ENCODE measurements around the gene BPHL.
"Not testable (repeated sequence)": the region's sequence is repeated elsewhere in the genome, so short reads cannot be mapped to it uniquely, and the experiment has no call there.

The BPHL gene

DNA sequence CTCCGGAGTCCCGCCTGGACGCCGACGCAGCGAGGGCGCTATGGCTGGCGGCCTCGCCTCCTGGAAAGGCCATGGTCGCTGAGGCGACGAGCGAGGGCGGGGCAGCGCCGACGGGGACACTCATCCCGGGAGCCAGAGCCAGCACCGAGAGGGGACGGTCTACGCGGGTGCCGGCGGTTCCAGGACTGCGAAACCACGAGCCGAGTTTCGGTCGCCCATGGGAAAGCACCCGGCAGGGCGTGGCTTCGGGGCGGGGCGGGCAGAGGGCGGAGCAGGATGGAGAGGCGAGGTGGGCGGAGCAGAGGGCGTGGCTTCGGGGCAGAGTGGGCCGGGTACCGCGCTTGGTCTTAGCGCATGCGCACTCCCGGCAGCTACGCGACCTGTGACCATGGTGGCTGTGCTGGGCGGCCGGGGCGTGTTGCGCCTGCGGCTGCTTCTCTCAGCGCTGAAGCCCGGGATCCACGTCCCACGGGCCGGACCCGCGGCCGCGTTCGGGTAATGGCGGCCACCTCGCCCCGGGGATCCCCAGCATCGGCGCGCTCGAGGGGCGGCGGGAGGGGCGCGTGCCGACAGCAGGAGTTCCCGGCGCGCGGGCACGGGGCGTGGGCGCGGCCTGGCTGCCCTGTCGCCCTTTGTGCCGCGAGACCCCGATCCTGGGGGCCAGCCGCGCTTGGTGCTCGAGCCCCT, at the start of gene BPHL:
TSS of gene BPHL (plus strand) at position 359 of the 687 bp plus-strand sequence. CDS start at position 389, 30 bp downstream.
- DNase-seq = peak; percentile 54

GRCh38 chr6:3071568-3071967, 46.9 kb upstream of the BPHL start:
- DNase-seq = no peak

DNA sequence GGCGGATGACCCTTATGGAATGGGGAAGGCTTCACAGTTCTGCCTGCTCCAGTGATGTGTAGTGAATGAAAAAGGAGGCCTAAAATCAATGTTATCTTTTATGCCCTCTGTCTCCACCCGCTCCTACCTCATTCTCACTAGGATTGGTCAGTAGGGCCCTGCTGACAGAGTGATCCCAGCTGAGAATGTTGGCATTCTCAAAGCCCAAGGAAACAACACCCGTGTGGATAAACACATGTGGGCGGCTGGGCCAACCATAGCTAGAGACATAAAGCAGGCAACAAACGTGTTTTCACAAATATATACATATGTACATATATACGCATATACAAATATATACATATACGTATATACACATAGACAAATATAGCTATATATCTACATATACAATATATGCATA, 45.7 kb upstream of the BPHL start:
- DNase-seq = no peak

GRCh38 chr6:3073382-3073781, 45.1 kb upstream of the BPHL start:
- no peak for DNase-seq

GRCh38 chr6:3075772-3076113, 42.8 kb upstream of the BPHL start:
- DNase-seq = no peak

DNA sequence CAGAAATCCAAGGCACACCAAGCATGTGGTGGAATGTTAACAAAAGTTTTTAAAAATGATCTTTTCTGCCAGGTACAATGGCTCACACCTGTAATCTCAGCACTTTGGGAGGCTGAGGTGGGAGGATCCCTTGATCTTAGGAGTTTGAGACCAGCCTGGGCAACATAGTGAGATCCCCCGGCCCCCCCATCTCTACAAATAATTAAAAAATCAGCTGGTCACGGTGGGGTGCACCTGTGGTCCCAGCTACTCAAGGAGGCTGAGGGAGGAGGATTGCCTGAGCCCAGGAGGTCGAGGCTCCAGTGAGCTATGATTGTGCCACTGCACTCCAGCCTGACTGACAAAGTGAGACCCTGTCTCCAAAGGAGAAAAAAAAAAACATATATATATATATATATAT, 42.2 kb upstream of the BPHL start:
- DNase-seq = no peak

DNA sequence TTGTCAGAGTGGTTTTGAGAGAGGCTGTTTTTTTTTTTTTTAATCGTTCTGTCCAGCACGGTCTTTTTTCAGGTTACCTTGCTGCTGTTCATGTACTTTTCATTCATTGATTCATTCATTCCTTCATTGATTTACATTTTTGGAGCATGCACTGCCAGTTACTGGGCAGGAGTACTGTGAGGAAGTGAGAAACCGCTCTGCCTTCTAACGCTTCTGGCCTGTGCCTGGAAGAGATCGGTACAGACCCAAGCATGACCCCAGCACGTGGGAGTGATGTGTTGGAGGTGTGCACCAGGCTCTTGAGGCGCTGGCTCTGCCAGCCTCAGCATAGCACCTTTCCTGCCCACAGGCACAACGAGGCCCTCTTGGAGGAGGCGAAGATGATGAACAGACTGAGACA, 41.1 kb upstream of the BPHL start:
- no peak for DNase-seq

- DNase-seq = not testable (repeated sequence)
These were observed 39.6 kb upstream of the BPHL start for GRCh38 chr6:3078952-3079351.

DNA sequence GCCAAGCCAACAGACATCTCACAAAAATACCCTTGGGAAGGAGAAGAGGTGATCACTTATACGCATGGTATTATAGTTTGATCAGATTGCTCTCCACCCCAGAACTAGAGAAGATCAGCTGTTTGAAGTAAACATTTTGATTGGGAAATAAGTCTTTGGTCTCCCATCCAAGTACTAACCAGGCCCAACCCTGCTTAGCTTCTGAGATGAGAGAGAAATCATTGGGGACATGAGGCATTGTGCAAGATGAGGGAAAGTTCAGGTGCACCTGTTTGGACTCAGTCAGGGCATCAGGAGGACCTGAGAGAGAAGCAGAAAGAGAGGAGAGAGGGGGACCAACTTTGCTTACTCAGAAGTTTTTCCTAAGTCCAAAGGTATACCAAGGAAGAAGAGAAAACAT, 38.8 kb upstream of the BPHL start:
- DNase-seq = no peak

DNA sequence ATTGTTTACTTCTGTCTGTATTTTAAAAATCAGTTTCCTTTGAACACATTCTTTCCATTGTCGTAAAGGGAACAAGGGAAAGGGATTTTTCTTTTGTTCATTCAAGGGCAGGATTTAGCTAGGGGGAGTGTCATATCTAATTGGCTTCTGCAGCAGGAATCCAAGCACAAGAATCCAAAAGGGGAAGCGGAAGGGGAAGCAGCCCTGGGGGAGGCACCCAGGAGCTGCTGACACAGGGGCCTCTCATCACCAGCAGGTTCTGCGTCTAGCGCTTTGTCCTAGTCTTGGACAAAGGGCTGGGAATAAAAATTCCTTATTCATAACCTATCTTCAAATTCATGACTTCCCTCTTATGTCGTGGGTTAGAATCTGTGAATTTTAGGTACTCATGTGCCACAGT, 36.6 kb upstream of the BPHL start:
- no peak for DNase-seq

DNA sequence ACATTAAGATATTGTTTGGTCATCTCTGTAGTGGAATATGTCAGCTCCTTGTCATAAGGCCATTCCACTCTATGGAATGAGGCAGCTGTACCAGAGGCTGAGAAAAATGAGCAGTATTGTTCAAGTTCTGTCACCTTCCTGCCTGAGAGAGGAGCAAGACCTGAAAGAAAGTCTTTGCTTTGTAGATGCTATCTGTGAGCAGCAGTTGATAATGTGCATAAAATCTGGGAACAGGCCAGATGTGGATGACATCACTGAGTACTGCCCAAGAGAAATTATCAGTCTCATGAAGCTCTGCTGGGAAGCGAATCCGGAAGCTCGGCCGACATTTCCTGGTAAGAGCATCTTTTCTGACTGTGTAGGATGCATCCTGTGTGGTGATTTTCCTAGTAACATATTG, 33.4 kb upstream of the BPHL start:
- DNase-seq = no peak

- DNase-seq = no peak
These were observed 32.1 kb upstream of the BPHL start for GRCh38 chr6:3086282-3086946.

- DNase-seq = no peak
These were observed 30.1 kb upstream of the BPHL start for GRCh38 chr6:3088446-3088845.

DNA sequence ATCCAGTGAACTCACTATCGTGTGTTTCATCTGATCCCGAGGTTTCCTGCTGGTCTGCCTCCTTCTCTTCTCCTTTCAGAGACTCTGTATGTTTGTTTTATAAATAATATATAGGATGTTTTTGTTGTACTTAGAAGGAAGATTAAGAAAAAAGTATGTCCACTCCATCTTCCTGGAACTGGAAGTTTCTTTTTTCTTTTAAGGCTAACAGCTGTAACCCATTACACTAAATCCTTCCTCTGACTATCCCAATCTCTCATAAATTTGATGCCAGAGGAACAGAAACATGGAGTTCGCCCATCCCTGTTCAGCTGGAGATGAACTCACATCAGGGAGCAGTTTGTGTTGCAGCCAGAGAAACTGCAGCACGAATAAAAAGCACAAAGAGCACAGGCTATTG, 29.5 kb upstream of the BPHL start:
- no peak for DNase-seq

DNA sequence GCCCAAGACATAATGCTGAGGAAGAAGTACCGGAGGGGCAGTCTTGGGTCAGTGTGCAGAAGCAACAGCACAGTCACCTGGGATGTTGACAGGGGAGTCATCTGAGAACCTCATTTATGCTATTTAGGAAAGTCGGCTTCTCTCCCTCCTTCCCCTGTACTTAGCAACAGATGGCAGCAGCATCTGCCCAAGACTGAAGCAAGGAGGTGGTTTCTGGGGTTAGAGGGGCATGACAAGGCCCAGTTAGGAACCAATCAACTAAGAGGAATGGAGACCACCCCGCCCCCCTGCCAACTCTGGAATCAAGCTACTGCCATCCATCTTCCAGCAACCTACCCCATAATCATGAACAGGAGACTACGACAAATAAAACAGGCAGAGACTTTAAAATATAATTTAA, 28.5 kb upstream of the BPHL start:
- no peak for DNase-seq

DNA sequence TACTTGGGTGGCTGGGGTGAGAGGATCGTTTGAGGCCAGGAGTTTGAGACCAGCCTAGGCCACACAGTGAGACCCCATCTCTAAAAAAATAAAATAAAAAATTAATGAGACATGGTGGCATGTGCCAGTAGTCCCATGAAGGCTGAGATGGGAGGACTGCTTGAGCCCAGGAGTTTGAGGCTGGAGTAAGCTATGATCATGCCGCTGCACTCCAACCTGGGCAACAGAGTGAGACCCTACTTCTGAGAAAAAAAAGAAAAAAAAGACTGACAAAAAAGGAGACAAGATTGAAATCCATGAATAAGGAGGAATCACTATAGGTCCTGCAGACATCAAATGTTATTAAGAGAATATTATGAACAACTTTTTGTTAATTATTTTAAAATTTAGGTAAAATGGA, 23.7 kb upstream of the BPHL start:
- DNase-seq = no peak

- no peak for DNase-seq
These were observed 15.6 kb upstream of the BPHL start for GRCh38 chr6:3102875-3103274.

DNA sequence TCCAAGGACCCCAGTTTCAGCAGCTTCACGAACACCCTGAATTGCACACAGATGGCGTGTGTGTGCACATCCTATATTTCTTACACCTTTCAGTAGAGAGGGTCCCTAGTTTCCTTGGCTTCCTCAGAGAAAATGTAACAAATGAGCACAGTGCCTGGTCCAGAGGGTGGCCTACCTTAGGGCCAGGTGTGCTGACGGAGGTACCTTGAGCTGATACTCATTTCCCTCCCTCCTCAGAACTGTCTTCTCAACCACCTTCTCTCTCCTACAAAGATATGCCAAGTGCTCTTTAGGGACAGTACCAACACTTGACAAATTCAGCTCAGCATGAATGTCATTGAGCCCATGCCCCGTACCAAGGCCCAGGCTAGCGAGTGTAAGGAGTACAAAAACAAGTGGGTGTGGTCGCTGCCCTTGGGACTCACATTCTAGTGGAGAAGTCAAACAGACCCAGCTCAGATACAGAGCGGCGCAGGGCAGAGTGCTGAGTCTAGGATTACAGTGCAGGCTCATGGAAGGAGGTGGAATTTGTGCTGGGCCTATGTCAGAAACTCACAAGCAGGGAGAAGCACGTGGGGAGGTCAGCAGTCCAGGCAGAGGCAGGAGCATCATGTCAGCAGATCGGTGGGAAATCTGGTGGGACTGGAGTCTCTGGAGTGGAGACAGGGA, 9.6 kb upstream of the BPHL start:
- peak; percentile 22 for DNase-seq

- DNase-seq = no peak
These were observed 8.8 kb upstream of the BPHL start for GRCh38 chr6:3109761-3110160.

DNA sequence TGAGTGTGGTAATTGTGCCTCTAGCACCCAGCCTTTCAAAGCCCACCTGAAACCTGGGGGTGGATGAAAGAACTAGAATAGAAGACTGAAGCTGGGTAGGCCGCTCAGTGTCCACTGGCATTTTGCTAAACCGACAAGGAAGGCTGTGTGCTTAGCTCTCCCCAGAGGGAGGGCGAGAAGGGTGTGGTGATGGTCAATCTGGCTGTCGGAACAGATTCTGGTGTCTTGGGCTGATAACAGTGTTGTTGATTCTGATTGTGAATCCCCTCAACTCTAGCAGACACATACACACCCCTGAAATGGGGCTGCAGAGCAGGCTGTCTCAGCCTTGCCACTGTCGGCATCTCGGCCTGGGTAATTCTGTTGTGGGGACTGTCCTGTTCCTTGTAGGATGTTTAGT, 4.1 kb upstream of the BPHL start:
- no peak for DNase-seq

GRCh38 chr6:3117912-3118352, 579 bp upstream of the BPHL start:
- no peak for DNase-seq

- DNase-seq = no peak
These were observed 671 bp downstream of the BPHL start for GRCh38 chr6:3119040-3119723.

GRCh38 chr6:3120765-3121089, 2.2 kb downstream of the BPHL start:
- no peak for DNase-seq

DNA sequence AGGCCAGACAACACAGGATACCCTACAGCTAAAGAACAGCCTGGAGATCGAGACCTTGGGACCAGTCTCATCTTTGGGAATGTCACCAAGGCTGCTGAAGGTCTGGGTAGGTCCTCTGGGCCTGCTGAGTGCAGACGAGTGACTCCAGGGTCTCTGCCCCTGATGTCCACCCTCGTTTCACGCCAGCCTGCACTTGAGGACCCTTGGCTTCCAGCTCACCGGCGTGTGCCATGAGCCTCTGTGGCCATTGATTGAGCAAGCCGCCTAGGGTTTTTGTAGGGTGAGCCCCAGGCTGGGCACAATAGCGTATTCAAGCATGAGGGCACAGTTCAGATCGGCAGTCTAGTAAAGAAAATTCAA, 4.3 kb downstream of the BPHL start:
- DNase-seq = no peak
